ENCODE results near the gene MAPRE2.

GRCh38 chr18:35055726-35056125 lies 14.5 kb downstream of the MAPRE2 start:
- TF ChIP-seq CTCF (IDR thresholded peaks at IDR 0.05; ENCODE audit: poor library complexity, severe bottlenecking) (no peak), EZH2 (IDR thresholded peaks at IDR 0.05; ENCODE audit: borderline replicate concordance, insufficient read depth, low read length, poor library complexity, severe bottlenecking) (no peak), EP300 (conservative IDR thresholded peaks at IDR 0.05; ENCODE audit: poor library complexity, severe bottlenecking) (no peak), TAF1 (IDR thresholded peaks at IDR 0.05; ENCODE audit: low read depth) (no peak)
